GM13976 (cell line): ENCODE measurements around the gene BICD1.

ENCODE experiments used
- DNase-seq: peaks from one replicate; pipeline ENCODE4 v3.0.0; 2012; ENCODE audit warnings: low spot score
- in situ Hi-C: fragments of 300-500 bp; cut with MboI; formaldehyde crosslinking; loops from one replicate; pipeline ENCODE4 v1.12.0; 2022; ENCODE audit warnings: low sequenced_read_pairs, mixed read lengths, inconsistent platforms; ENCODE audit not compliant: unreplicated experiment
- TF ChIP-seq, protein P1 (sequence below): IDR thresholded peaks from 2 replicates; pipeline ENCODE4 v1.5.1; 2012; ENCODE audit warnings: borderline replicate concordance, mild to moderate bottlenecking; ENCODE audit not compliant: insufficient read depth; ENCODE audit errors: extremely low read depth, missing control alignments, control extremely low read depth

BICD1 gene

DNA sequence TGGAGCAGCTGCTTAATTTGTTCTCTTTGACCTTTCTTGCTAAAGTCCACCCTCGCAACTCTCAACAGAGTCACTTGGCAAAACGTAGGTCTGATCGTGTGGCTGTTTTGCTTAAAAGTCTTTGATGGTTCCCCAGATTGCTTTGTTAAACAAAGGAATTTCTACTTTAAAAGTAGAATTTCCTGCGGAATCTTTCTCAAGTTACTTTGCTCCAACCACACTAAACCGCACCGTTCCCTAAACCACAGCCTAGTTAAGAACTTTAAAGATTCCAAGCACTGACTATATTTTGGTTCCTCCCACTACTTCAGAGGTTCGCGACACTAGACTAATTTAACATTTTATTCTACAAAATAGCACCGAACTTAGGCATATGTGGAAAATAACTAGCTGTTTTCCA lies 177.9 kb downstream of the BICD1 start:
- TF ChIP-seq, protein P1, sequence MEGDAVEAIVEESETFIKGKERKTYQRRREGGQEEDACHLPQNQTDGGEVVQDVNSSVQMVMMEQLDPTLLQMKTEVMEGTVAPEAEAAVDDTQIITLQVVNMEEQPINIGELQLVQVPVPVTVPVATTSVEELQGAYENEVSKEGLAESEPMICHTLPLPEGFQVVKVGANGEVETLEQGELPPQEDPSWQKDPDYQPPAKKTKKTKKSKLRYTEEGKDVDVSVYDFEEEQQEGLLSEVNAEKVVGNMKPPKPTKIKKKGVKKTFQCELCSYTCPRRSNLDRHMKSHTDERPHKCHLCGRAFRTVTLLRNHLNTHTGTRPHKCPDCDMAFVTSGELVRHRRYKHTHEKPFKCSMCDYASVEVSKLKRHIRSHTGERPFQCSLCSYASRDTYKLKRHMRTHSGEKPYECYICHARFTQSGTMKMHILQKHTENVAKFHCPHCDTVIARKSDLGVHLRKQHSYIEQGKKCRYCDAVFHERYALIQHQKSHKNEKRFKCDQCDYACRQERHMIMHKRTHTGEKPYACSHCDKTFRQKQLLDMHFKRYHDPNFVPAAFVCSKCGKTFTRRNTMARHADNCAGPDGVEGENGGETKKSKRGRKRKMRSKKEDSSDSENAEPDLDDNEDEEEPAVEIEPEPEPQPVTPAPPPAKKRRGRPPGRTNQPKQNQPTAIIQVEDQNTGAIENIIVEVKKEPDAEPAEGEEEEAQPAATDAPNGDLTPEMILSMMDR, result no peak
- no peak for DNase-seq
- in situ Hi-C loops, result loop anchor here (25.0 kb wide), 1 partner anchor 897 kb away; no protein-coding TSS in a partner anchor

DNA sequence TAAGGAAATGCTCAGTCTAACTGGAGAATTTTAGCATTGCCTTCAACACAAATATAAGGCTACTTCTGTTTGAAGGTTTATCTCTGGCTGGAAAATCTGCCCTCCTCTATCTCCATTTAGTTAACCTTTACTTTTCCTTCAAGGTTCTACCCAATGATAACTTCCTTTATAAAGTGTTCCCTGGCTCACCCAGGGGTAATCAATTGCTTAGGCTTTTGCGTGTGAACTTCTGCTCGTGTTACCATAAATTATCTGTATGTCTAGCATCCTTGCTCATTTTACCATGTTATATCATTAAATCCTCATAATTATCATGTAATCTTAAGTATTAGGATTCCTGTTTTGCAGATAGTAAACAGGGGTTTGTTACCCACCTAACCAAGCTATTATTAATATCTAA lies 178.4 kb downstream of the BICD1 start:
- in situ Hi-C loops, result loop anchor here (25.0 kb wide), 1 partner anchor 898 kb away; no protein-coding TSS in a partner anchor
- no peak for DNase-seq
- TF ChIP-seq, protein P1, result no peak

DNA sequence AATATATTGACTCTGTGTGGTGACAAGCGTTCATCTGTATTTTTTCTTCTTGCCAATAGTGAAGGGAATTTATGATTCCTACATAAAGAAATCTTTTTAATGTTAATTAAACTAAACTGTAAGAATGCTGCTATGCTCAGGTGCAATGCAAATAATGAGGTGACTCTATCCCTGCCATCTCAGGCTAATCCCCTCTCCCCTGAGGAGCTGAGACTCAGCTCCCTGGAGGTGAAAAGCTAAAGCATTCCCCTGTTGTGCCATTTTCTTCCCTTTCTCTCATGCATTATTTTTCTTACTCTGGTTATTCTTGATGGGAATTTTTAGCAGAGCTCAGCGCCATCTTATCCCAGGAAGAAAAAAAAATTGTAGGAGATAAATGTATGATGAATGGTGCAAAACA lies 178.8 kb downstream of the BICD1 start:
- TF ChIP-seq, protein P1, result no peak
- no peak for DNase-seq
- in situ Hi-C loops, result loop anchor here (25.0 kb wide), 1 partner anchor 898 kb away; no protein-coding TSS in a partner anchor

DNA sequence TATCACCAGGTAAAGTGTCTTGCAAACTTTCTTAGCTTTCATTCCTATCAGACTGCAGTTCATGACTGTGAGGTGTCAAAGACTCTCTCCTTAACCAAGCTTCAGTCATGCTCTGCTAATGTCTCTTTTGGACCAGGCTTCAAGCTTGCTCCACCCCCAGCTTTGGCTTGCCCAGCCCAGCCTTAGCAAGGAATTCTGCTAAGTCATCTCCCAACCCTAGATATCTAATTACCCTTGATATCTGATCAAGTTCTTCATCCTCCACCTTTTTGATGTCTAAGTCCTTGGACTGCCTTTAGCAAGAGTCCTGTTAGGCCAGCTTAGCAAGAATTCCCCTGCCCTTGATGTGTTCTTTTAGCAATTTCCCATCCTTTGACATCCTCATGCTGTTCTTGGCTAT lies 183.8 kb downstream of the BICD1 start:
- in situ Hi-C loops, result loop anchor here (25.0 kb wide), 1 partner anchor 903 kb away; no protein-coding TSS in a partner anchor
- DNase-seq, result no peak
- TF ChIP-seq, protein P1, result no peak

DNA sequence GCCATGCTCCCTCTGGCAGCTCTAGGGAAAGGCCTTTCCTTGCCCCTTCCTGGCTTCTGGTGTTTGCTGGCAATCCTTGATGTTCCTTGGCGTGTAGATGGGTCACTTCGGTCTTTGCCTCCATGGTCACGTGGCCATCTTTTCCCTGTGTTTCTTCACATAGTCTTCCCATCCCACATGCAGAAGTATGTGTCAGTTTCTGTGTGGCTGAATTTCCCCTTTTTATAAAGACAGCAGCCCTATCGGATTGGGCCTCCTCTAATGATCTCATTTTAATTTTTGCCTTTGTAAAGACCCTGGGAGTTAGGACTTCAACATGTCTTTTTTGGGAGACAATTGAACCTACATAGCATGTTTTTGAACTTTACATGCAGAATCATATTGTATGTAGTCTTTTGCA lies 185.5 kb downstream of the BICD1 start:
- in situ Hi-C loops, result loop anchor here (25.0 kb wide), 1 partner anchor 905 kb away; no protein-coding TSS in a partner anchor
- DNase-seq, result no peak
- TF ChIP-seq, protein P1, result no peak

DNA sequence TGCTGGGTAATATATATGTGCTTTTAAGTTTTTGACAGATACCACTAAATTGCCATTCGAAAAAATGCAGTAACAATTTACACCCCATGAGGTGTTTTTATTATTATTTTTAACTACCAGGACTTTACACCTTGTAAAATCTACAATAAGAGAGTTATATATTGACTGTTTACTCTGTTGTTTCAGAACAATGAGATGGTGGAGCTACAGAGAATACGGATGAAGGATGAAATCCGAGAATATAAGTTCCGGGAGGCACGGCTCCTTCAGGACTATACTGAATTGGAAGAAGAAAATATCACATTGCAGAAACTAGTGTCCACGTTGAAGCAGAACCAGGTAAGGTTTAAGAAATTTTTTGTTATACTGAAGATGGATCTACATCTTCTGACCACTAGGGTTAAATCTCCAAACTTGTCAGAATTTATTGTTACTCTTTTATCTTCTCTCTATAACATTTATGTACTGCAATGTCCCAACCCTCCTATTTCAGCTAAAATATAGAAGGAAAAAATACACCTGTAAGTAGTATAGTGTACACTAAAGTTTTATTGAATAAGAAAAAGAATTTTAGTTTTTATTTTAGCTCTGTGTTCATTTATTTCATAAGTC lies 187.3 kb downstream of the BICD1 start:
- TF ChIP-seq, protein P1, result no peak
- in situ Hi-C loops, result loop anchor here (25.0 kb wide), 1 partner anchor 907 kb away; no protein-coding TSS in a partner anchor
- DNase-seq, result no peak
